ENCODE results near the gene MRPS14. TPM values are rescaled to one million over a fixed set of nuclear protein-coding genes. Genes with fewer than 3 reads are reported as not detected.
A peak's percentile ranks its signal among the peaks of the same experiment; 100 is the strongest.

MRPS14 gene
- total and polyA plus RNA-seq, 12 donors = 10.8 to 53.1 (median 29.3) TPM

DNA sequence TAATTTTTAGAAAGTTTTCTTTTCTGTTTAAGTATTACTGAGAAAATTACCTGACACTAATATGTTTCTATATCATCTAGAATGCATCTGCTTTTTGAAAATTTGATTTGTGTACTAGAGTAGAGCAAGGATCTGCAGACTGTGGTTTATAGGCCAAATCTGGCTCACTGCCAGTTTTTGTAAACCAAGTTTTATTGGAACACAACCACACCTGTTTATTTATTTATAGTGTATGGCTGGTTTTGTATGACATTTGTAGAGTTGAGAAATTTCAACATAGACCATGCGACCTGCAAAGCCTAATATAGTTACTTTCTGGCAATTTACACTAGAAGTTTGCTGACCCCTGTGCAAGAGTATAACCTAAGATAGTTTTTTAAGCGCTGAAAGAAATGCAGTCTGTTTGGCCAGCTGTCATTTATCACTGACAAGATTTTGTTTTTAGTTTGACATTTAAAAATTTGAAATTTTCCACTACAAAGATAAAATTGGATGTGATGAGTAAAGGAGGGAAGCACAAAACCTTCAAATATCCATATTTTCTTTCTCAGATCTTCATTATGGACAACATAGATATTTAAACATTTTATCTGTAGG is 59.6 kb downstream of the MRPS14 start:
- Histone ChIP-seq H3K27me3 (no peaks in the 10 kb centered on the region), H3K4me3 (no peak overlapping the region), H3K27ac (peak overlapping the region in 1 of 5 donors; percentile 65), H3K36me3 (replicated peaks in 1 of 2) (no peaks in the 10 kb centered on the region), H3K4me1 (replicated peaks in 1 of 2) (peaks cover 31 to 47% of the 10 kb centered on the region in 2 donors), H3K9me3 (replicated peaks in 1 of 3) (no peaks in the 10 kb centered on the region)
- TF ChIP-seq POLR2A (IDR thresholded peaks at IDR 0.05) = no peak
- TF ChIP-seq, protein P1, sequence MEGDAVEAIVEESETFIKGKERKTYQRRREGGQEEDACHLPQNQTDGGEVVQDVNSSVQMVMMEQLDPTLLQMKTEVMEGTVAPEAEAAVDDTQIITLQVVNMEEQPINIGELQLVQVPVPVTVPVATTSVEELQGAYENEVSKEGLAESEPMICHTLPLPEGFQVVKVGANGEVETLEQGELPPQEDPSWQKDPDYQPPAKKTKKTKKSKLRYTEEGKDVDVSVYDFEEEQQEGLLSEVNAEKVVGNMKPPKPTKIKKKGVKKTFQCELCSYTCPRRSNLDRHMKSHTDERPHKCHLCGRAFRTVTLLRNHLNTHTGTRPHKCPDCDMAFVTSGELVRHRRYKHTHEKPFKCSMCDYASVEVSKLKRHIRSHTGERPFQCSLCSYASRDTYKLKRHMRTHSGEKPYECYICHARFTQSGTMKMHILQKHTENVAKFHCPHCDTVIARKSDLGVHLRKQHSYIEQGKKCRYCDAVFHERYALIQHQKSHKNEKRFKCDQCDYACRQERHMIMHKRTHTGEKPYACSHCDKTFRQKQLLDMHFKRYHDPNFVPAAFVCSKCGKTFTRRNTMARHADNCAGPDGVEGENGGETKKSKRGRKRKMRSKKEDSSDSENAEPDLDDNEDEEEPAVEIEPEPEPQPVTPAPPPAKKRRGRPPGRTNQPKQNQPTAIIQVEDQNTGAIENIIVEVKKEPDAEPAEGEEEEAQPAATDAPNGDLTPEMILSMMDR (IDR thresholded peaks at IDR 0.05) = no peak
- no peak for DNase-seq
- WGBS, 4 donors = 25 to 49% (median 42%) methylated on average over 2 of the region's 2 CpGs
- intact Hi-C loops (cut with DNase I) = no loop called here

Small RNA genes within 50 kb of the gene (small RNA-seq; reads per million reads assigned to genes)
- gene RF00019 (0 reads per million in 2 donors), gene RNU6-307P (0 reads per million in 2 donors)

Other genes starting within 250 kb of the MRPS14 start
- 100 to 1,000 TPM in 2 of 9 donors, 10 to 100 TPM in 7; 32.3 to 123 (median 62.4) TPM for gene CACYBP, start 23.5 kb downstream of the MRPS14 start, total RNA-seq
- gene CACYBP, start 23.5 kb downstream of the MRPS14 start, polyA plus RNA-seq = 100 to 1,000 TPM in 1 of 3 donors, 10 to 100 TPM in 2; 18.7 to 244 (median 23.7) TPM
- gene TNN, start 44.4 kb upstream of the MRPS14 start, total RNA-seq = under 1 TPM in 7 of 9 donors, not detected in 2; 0.14 to 0.50 (median 0.27) TPM
- under 1 TPM; 0.11 to 0.24 (median 0.13) TPM for gene TNN, start 44.4 kb upstream of the MRPS14 start, polyA plus RNA-seq
- 10 to 100 TPM in 6 of 9 donors, 1 to 10 TPM in 3; 1.8 to 54.3 (median 16.2) TPM for gene KIAA0040, start 169.4 kb upstream of the MRPS14 start, total RNA-seq
- 1 to 10 TPM; 5.0 to 9.5 (median 7.4) TPM for gene KIAA0040, start 169.4 kb upstream of the MRPS14 start, polyA plus RNA-seq

Measured in adrenal gland (tissue), 12 donors.